HG02981 (cell line): ENCODE measurements around the gene KSR1.
"Not testable (repeated sequence)": the region's sequence is repeated elsewhere in the genome, so short reads cannot be mapped to it uniquely, and the experiment has no call there.

Source experiments
- ATAC-seq: cut with Tn5 transposase; IDR thresholded peaks from one replicate; pipeline ENCODE4 v1.9.1; 2021; ENCODE audit warnings: mild to moderate bottlenecking, moderate library complexity; ENCODE audit not compliant: unreplicated experiment

KSR1 gene

GRCh38 chr17:27425991-27426390 is 30.3 kb upstream of the KSR1 start:
- ATAC-seq, result no peak

GRCh38 chr17:27426471-27426870 is 29.8 kb upstream of the KSR1 start:
- ATAC-seq, result not testable (repeated sequence)

- ATAC-seq, result not testable (repeated sequence)
Observed at GRCh38 chr17:27427166-27427862, 28.9 kb upstream of the KSR1 start.

- ATAC-seq, result no peak
Observed at GRCh38 chr17:27428781-27429505, 27.3 kb upstream of the KSR1 start.

- ATAC-seq, result no peak
Observed at GRCh38 chr17:27429666-27430382, 26.4 kb upstream of the KSR1 start.

GRCh38 chr17:27430383-27430840 is 25.8 kb upstream of the KSR1 start:
- no peak for ATAC-seq

- ATAC-seq, result no peak
Observed at GRCh38 chr17:27430882-27431491, 25.3 kb upstream of the KSR1 start.

- no peak for ATAC-seq
Observed at GRCh38 chr17:27433521-27433920, 22.7 kb upstream of the KSR1 start.

- ATAC-seq, result not testable (repeated sequence)
Observed at GRCh38 chr17:27435431-27436070, 20.7 kb upstream of the KSR1 start.

GRCh38 chr17:27438348-27438998 is 17.8 kb upstream of the KSR1 start:
- ATAC-seq, result no peak

- no peak for ATAC-seq
Observed at GRCh38 chr17:27439342-27439741, 16.9 kb upstream of the KSR1 start.

GRCh38 chr17:27442702-27443101 is 13.5 kb upstream of the KSR1 start:
- no peak for ATAC-seq

- no peak for ATAC-seq
Observed at GRCh38 chr17:27443491-27443890, 12.8 kb upstream of the KSR1 start.

- no peak for ATAC-seq
Observed at GRCh38 chr17:27445971-27446370, 10.3 kb upstream of the KSR1 start.

GRCh38 chr17:27446569-27447301 is 9.5 kb upstream of the KSR1 start:
- ATAC-seq, result no peak

- ATAC-seq, result not testable (repeated sequence)
Observed at GRCh38 chr17:27448534-27448933, 7.7 kb upstream of the KSR1 start.

GRCh38 chr17:27449541-27449940 is 6.7 kb upstream of the KSR1 start:
- no peak for ATAC-seq

GRCh38 chr17:27449988-27450387 is 6.3 kb upstream of the KSR1 start:
- no peak for ATAC-seq

GRCh38 chr17:27450416-27450815 is 5.8 kb upstream of the KSR1 start:
- no peak for ATAC-seq

GRCh38 chr17:27451906-27452305 is 4.3 kb upstream of the KSR1 start:
- ATAC-seq, result no peak
